ENCODE results near the gene PSMD1.
A peak's percentile ranks its signal among the peaks of the same experiment; 100 is the strongest.
"Not testable (repeated sequence)": the region's sequence is repeated elsewhere in the genome, so short reads cannot be mapped to it uniquely, and the experiment has no call there.

PSMD1 gene

GRCh38 chr2:231058761-231059550, 2.3 kb downstream of the PSMD1 start:
- DNase-seq, result no peak

DNA sequence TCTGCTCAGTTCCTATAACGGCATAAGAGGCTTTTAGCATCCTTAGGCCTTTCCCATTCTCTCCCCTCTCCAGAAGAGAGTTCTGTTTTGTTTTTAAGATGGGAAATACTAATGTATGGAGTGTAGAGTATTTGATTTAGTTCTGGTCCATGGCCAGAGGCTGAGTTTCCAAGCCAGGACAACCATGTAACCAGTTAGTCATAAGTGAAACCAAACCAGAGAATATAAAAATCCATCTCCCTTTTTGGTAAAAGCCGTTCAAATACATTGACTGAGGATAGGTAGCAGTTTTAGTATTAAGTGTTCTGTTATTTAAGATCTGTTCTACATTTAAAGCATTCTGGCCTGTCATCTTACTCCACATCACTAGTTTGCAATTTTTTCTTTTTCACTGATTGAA, 3.1 kb downstream of the PSMD1 start:
- DNase-seq, result no peak

DNA sequence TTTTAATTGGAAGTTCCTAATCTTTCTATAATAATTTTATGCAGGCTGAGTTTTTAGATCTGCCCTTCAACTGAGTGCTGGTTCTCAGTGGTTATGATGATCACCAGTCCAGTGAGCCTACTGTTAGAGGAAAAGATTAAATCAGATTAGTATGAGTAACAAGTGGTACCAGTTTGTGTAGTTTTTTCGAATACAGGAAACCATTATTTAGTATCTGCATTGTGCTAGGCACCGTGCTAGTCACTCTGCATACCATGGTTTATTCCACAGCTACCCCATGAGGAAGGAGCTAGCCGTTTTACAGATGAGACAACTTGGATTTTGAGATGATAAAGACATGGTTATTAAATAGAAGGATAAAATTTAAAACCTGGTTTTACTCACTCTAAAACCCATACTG, 6.1 kb downstream of the PSMD1 start:
- no peak for DNase-seq

- peak in 3 of 4 experiments; percentile 20 to 58 (median 57) for DNase-seq
Observed at GRCh38 chr2:231063347-231063746, 6.7 kb downstream of the PSMD1 start.

- DNase-seq, result no peak
Observed at GRCh38 chr2:231065966-231066365, 9.3 kb downstream of the PSMD1 start.

GRCh38 chr2:231067531-231067930, 10.9 kb downstream of the PSMD1 start:
- DNase-seq, result not testable (repeated sequence)

- DNase-seq, result no peak
Observed at GRCh38 chr2:231068525-231069222, 12.0 kb downstream of the PSMD1 start.

DNA sequence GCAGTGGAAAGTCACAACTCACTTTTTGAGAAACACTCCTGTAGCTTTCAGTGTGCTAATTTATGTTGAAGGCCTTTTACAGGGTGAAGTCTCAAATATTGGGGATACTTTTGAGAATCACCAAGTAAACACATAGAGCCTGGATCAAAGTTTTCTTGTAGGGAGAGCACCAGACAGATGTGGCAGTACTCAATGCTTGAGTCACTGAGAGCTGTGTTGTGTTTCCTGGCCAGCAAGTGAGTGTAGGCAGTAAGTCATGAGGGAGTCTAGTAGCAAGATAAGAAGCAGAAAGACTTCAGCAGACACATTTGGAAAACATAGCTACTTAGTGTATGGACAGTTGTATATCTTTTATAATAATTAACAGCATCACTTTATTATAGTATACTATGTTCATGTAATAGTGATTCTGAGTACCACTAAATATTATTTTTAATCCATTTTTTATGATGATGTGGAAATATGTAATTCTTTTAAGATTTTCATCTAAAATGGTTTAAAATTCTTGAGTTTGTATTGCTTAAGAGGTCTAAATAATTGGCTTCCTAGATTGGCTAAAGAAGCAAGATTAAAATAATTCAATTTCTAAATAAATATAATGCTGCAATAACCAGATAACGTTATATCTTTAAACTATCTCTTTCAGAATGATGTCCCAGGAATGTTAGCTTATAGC, 12.8 kb downstream of the PSMD1 start:
- DNase-seq, result no peak

GRCh38 chr2:231084565-231084964, 27.9 kb downstream of the PSMD1 start:
- peak; percentile 26 to 73 (median 58) for DNase-seq

DNA sequence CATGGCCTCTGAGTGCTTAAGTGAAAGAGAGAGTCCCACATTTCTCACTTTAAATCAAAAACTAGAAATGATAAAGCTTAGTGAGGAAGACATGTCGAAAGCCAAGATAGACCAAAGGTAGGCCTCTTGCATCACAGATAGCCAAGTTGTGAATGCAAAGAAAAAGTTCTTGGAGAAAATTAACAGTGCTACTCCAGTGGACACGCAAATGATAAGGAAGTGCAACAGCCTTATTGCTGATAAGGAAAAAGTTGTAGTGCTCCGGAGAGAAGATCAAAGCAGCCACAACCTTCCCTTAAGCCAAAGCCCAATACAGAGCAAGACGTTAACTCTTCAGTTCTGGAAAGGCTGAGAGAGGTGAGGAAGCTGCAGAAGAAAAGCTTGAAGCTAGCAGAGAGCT, 32.1 kb downstream of the PSMD1 start:
- no peak for DNase-seq

- DNase-seq, result no peak
Observed at GRCh38 chr2:231093933-231094332, 37.3 kb downstream of the PSMD1 start.

- no peak for DNase-seq
Observed at GRCh38 chr2:231094736-231095346, 38.2 kb downstream of the PSMD1 start.

- peak in 1 of 4 experiments; percentile 15 for DNase-seq
Observed at GRCh38 chr2:231099918-231100317, 43.3 kb downstream of the PSMD1 start.

DNA sequence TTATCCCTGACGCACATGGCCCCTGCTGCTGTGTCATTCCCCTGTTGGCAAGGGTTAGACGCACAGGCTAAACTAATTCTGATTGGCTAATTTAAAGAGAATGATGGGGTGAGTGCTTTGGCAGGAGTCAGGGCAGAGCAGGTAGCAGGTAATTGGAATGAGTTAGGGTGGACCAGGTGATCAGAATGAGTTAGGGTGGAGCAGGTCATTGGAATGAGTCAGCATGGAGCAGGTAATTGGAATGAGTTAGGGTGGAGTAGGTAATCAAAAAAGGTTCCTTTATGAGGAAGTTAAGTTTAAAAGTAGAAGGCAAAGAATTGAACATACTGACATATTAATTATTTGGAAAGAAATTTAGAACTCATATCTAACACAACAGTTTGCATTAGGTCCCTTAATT, 43.7 kb downstream of the PSMD1 start:
- DNase-seq, result not testable (repeated sequence)

DNA sequence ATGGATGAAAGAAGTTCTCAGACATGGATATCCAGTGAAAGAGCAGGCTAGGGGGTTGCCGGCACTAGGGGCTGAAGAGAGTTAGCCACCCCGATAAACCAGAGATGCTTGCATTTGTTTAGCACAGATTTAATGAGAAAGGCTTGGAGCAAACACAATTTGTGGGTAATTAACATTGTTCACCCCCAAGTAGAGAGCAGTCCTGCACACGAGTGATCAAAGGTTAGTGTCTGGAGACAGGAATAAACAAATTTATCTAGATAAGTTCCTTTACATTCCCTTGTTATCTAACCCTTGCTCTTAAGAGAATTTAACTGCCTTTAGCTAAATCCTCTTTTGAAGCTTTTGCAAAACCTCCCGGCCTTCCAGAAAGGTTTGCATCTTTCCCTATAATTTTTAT, 44.3 kb downstream of the PSMD1 start:
- no peak for DNase-seq

- peak in 2 of 4 experiments; percentile 14 to 29 for DNase-seq
Observed at GRCh38 chr2:231102772-231103171, 46.1 kb downstream of the PSMD1 start.

DNA sequence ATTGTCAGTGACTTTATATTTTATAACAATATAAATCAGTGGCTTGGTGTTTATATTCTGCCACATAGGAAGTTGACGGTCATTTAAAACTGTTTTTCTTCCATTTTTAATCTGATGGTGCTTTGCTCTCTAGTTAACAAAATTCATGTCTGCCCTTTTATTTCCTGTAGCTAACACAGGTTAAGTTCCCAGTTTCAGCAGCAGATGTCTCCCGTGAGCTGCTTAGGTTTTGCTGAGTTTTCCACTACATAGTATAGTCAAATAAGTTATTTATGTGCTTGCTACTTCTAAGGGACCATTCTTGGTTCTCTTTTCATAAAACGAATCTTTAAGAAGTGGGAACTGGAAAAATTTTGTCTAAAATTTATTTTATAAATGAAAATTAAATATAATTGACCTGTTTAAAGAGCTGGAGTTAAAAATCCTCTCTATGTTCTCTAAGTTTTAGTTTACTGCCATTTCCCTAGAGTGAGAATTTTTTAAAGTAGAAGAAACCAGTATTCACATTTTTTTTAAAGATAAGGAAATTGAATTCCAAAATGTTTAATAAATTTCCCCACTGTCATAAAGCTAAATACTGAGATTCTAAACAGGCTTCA, 47.5 kb downstream of the PSMD1 start:
- peak; percentile 79 to 85 (median 82) for DNase-seq

- DNase-seq, result peak in 2 of 4 experiments; percentile 48 to 73
Observed at GRCh38 chr2:231110551-231110950, 53.9 kb downstream of the PSMD1 start.

DNA sequence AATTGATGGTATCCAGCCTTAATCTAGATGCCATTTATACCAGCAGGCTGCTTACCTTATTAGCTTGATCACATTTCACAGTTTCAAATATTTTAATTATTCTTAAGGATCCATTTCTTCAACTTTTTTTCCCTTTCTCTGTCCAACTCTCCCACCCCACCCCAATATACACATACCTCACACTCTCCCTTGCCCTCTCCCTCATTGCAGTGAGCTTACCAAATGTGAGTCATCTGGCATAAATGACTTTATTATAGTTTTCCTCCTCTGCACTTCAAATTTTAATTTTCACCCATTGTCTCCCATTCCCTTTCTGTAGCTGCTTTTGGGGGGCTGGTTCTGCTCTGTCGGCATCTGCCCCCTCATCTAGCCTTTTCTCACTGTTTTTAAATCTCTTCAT, 55.3 kb downstream of the PSMD1 start:
- DNase-seq, result no peak

GRCh38 chr2:231113489-231113888, 56.8 kb downstream of the PSMD1 start:
- DNase-seq, result no peak

DNA sequence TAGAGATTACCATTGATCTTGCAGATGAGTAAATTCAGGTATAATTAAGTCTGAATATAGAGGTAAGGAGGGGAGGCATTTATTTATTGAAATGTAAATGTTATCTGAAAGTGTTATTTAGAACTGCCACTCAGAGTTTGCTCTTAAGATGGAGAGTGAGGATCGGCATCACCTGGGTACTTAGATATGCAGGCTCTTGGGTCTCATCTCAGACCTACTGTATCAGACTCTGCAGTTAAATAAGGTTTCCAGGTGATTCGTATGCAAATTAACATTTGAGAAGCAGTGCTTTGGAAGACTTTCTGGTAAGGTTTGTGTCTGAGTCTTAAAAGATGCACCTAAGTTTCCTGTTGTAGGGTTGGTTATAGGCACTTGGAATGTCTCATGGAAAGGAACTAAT, 59.0 kb downstream of the PSMD1 start:
- DNase-seq, result no peak

GRCh38 chr2:231117148-231117547, 60.5 kb downstream of the PSMD1 start:
- DNase-seq, result no peak

Data from suppressor macrophage (primary cell).